WTC11 (cell line): ENCODE data around the gene CELF4. TPM values are rescaled to one million over a fixed set of nuclear protein-coding genes. Genes with fewer than 3 reads are reported as not detected.
"Not testable (repeated sequence)": the region's sequence is repeated elsewhere in the genome, so short reads cannot be mapped to it uniquely, and the experiment has no call there.

Source experiments
- ATAC-seq: fragments of 200-7000 bp; cut with Tn5 transposase; 2 replicates; pipeline ENCODE4 v1.10.0; 2021; ENCODE audit warnings: mild to moderate bottlenecking, moderate library complexity
- CTCF ChIA-PET: fragments of 300-600 bp; sonication (Branson Sonifier 250); formaldehyde crosslinking; loops from one replicate; lab custom pipeline; 2021; ENCODE audit warnings: antibody characterized with exemption; lab: Charles Lee
- POLR2A ChIA-PET: fragments of 350-600 bp; sonication (Branson Sonifier 250); formaldehyde crosslinking; loops from one replicate; lab custom pipeline; 2021; ENCODE audit warnings: antibody characterized with exemption; lab: Charles Lee
- DNase-seq: peaks from one replicate; pipeline ENCODE4 v3.0.0; 2021; ENCODE audit warnings: low spot score
- H3K27ac Mint-ChIP-seq: 2 replicates; pipeline ENCODE4 v1.8.0; 2021; ENCODE audit warnings: mixed read lengths
- H3K27me3 Mint-ChIP-seq: 2 replicates; pipeline ENCODE4 v1.8.0; 2021; ENCODE audit warnings: low read depth, mild to moderate bottlenecking, moderate library complexity, mixed read lengths
- H3K36me3 Mint-ChIP-seq: 2 replicates; pipeline ENCODE4 v1.8.0; 2021; ENCODE audit warnings: mixed read lengths
- H3K4me1 Mint-ChIP-seq: 2 replicates; pipeline ENCODE4 v1.8.0; 2022; ENCODE audit warnings: mixed read lengths
- H3K4me3 Mint-ChIP-seq: 2 replicates; pipeline ENCODE4 v1.8.0; 2021; ENCODE audit warnings: mild to moderate bottlenecking, moderate library complexity, mixed read lengths
- H3K9me3 Mint-ChIP-seq: 2 replicates; pipeline ENCODE4 v1.8.0; 2021; ENCODE audit warnings: mixed read lengths
- CREB1 ChIP-seq: sonication (generic); formaldehyde crosslinking; IDR thresholded peaks from 2 replicates; pipeline ENCODE4 v1.8.0; 2023; ENCODE audit warnings: mild to moderate bottlenecking, missing genetic modification reagents
- CREM ChIP-seq: sonication (generic); formaldehyde crosslinking; IDR thresholded peaks from 2 replicates; pipeline ENCODE4 v1.8.1; 2022; ENCODE audit warnings: mild to moderate bottlenecking, missing genetic modification reagents, moderate library complexity
- FOXK1 ChIP-seq: sonication (generic); formaldehyde crosslinking; IDR thresholded peaks from 2 replicates; pipeline ENCODE4 v1.8.0; 2022; ENCODE audit warnings: mild to moderate bottlenecking, moderate library complexity, missing genetic modification reagents
- FOXP1 ChIP-seq: sonication (generic); formaldehyde crosslinking; IDR thresholded peaks from 2 replicates; pipeline ENCODE4 v1.8.0; 2022; ENCODE audit warnings: missing genetic modification reagents, mild to moderate bottlenecking, moderate library complexity, borderline replicate concordance
- GRHL2 ChIP-seq: fragments of 250-450 bp; sonication (Bioruptor Pico); IDR thresholded peaks from 2 replicates; pipeline ENCODE4 v1.8.0; 2022; ENCODE audit warnings: mild to moderate bottlenecking, moderate library complexity; ENCODE audit not compliant: insufficient replicate concordance, severe bottlenecking
- HMGXB4 ChIP-seq: sonication (generic); formaldehyde crosslinking; IDR thresholded peaks from 2 replicates; pipeline ENCODE4 v1.8.1; 2023; ENCODE audit warnings: mild to moderate bottlenecking, moderate library complexity, missing genetic modification reagents
- NR3C1 ChIP-seq: sonication (generic); formaldehyde crosslinking; conservative IDR thresholded peaks from 2 replicates; pipeline ENCODE4 v1.8.1; 2023; ENCODE audit warnings: low read depth, mild to moderate bottlenecking, missing genetic modification reagents
- PREB ChIP-seq: sonication (generic); formaldehyde crosslinking; IDR thresholded peaks from 2 replicates; pipeline ENCODE4 v1.8.1; 2022; ENCODE audit warnings: mild to moderate bottlenecking, missing genetic modification reagents, moderate library complexity, borderline replicate concordance
- SMAD3 ChIP-seq: sonication (generic); formaldehyde crosslinking; IDR thresholded peaks from 2 replicates; pipeline ENCODE4 v1.8.0; 2022; ENCODE audit warnings: missing genetic modification reagents, mild to moderate bottlenecking, borderline replicate concordance
- SMAD4 ChIP-seq: sonication (generic); formaldehyde crosslinking; IDR thresholded peaks from 2 replicates; pipeline ENCODE4 v1.8.0; 2022; ENCODE audit warnings: mild to moderate bottlenecking, missing genetic modification reagents
- SP1 ChIP-seq: sonication (generic); formaldehyde crosslinking; conservative IDR thresholded peaks from 2 replicates; pipeline ENCODE4 v1.8.1; 2022; ENCODE audit warnings: missing genetic modification reagents
- STAT6 ChIP-seq: sonication (generic); formaldehyde crosslinking; conservative IDR thresholded peaks from 2 replicates; pipeline ENCODE4 v1.8.1; 2023; ENCODE audit warnings: mild to moderate bottlenecking, low read depth, missing genetic modification reagents, moderate library complexity
- TEAD4 ChIP-seq: sonication (generic); formaldehyde crosslinking; IDR thresholded peaks from 2 replicates; pipeline ENCODE4 v1.8.0; 2022; ENCODE audit warnings: mild to moderate bottlenecking, missing genetic modification reagents
- ZNF317 ChIP-seq: sonication (generic); formaldehyde crosslinking; IDR thresholded peaks from 2 replicates; pipeline ENCODE4 v1.8.1; 2023; ENCODE audit warnings: low read depth, mild to moderate bottlenecking, moderate library complexity, missing genetic modification reagents, borderline replicate concordance
- ZNF423 ChIP-seq: fragments of 250-450 bp; sonication (Bioruptor Pico); IDR thresholded peaks from 2 replicates; pipeline ENCODE4 v2.1.2; 2022; ENCODE audit warnings: mild to moderate bottlenecking, moderate library complexity
- ZNF512 ChIP-seq: sonication (generic); formaldehyde crosslinking; IDR thresholded peaks from 2 replicates; pipeline ENCODE4 v1.8.1; 2022; ENCODE audit warnings: missing genetic modification reagents, borderline replicate concordance
- total RNA-seq: library from RNA; stranded (reverse); gene quantifications from 3 replicates; pipeline ENCODE4 v1.2.3, GENCODE V29; 2021

The CELF4 gene
- total RNA-seq, 1 experiment from 2014 or later, result 2.9 TPM

- no peak for DNase-seq
- peak; percentile 50 for ATAC-seq
- CTCF ChIA-PET, result interaction anchor here (0.7 to 1.8 kb wide), 18 partner anchors 9 to 419 kb away, joined by 3 to 25 read pairs (median 4); no protein-coding TSS in a partner anchor
These were observed 204.1 kb downstream of the CELF4 start for GRCh38 chr18:37361335-37362157.

GRCh38 chr18:37358061-37358460 lies 207.5 kb downstream of the CELF4 start:
- CTCF ChIA-PET, H3K36me3 Mint-ChIP-seq, DNase-seq, POLR2A ChIA-PET, H3K27ac Mint-ChIP-seq, H3K9me3 Mint-ChIP-seq, H3K4me3 Mint-ChIP-seq, ATAC-seq: not testable (repeated sequence)
- Mint-ChIP-seq H3K4me1 (peaks cover 26% of the 10 kb centered on the region), H3K27me3 (peaks cover 80% of the 10 kb centered on the region)

More at GRCh38 chr18:37361335-37362157, 204.1 kb downstream of the CELF4 start:
- Mint-ChIP-seq H3K36me3 (no peaks in the 10 kb centered on the region), H3K4me1 (peaks cover 26% of the 10 kb centered on the region), H3K27me3 (peaks cover 100% of the 10 kb centered on the region), H3K4me3 (peak overlapping the region; percentile 43), H3K27ac (no peak overlapping the region), H3K9me3 (no peaks in the 10 kb centered on the region)
- POLR2A ChIA-PET, result interaction anchor here (0.6 to 1.1 kb wide), 5 partner anchors 9 to 866 kb away, joined by 3 to 5 read pairs (median 3); no protein-coding TSS in a partner anchor
- no peak for TF ChIP-seq FOXP1 (CRISPR knock-in tag)
- TF ChIP-seq STAT6 (CRISPR knock-in tag), result no peak
- TF ChIP-seq SP1 (CRISPR knock-in tag), result 0 out of 2 replicates have a peak, but pooled peaks have one; percentile 16
- no peak for TF ChIP-seq CREM (CRISPR knock-in tag)
- no peak for TF ChIP-seq TEAD4
- TF ChIP-seq, all 79 proteins: peak for 1

GRCh38 chr18:37355772-37356171 lies 209.8 kb downstream of the CELF4 start:
- ChIA-PET POLR2A (no interaction called here), CTCF (no interaction called here)
- no peak for TF ChIP-seq ZNF512
- TF ChIP-seq SMAD4 (CRISPR knock-in tag), result no peak
- no peak for TF ChIP-seq ZNF423
- TF ChIP-seq CREB1 (CRISPR knock-in tag), result no peak
- no peak for TF ChIP-seq GRHL2 (CRISPR knock-in tag)
- no peak for TF ChIP-seq NR3C1
- TF ChIP-seq ZNF317 (CRISPR knock-in tag), result no peak
- TF ChIP-seq HMGXB4 (CRISPR knock-in tag), result no peak
- TF ChIP-seq FOXK1 (CRISPR knock-in tag), result no peak
- TF ChIP-seq SMAD3, result no peak
- TF ChIP-seq PREB (CRISPR knock-in tag), result no peak
- TF ChIP-seq STAT6 (CRISPR knock-in tag), result no peak
- Mint-ChIP-seq H3K9me3 (no peaks in the 10 kb centered on the region), H3K4me3 (no peak overlapping the region), H3K4me1 (peaks cover 4% of the 10 kb centered on the region), H3K27ac (no peak overlapping the region), H3K36me3 (no peaks in the 10 kb centered on the region), H3K27me3 (peaks cover 61% of the 10 kb centered on the region)
- ATAC-seq (no peak), DNase-seq (no peak)
